CD8-positive, alpha-beta memory T cell (primary cell): ENCODE results near the gene DRGX. TPM values are rescaled to one million over a fixed set of nuclear protein-coding genes. Genes with fewer than 3 reads are reported as not detected.
A peak's percentile ranks its signal among the peaks of the same experiment; 100 is the strongest.

ENCODE experiments used
- CTCF ChIA-PET: fragments of 350-600 bp; sonication (Branson Sonifier 250); formaldehyde crosslinking; loops from one replicate; lab custom pipeline; 2021; ENCODE audit warnings: antibody characterized with exemption; lab: Charles Lee
- POLR2A ChIA-PET: fragments of 350-600 bp; sonication (Branson Sonifier 250); formaldehyde crosslinking; loops from one replicate; lab custom pipeline; 2021; ENCODE audit warnings: antibody characterized with exemption; lab: Charles Lee
- DNase-seq, 5 donors: peaks; one replicate each; pipeline versions ENCODE4 v3.0.0 to v3.0.0-alpha.2; 2020 to 2022; ENCODE audit warnings: mixed read lengths in 1 of 5
- H3K27ac ChIP-seq: one replicate; pipeline ENCODE4 v1.7.0; 2013; ENCODE audit warnings: low read depth, mild to moderate bottlenecking, low read length, moderate library complexity
- H3K27me3 ChIP-seq: 2 replicates; pipeline ENCODE4 v1.7.0; 2013; ENCODE audit warnings: low read length, mild to moderate bottlenecking; ENCODE audit not compliant: insufficient read depth, poor library complexity, severe bottlenecking
- H3K36me3 ChIP-seq: 2 replicates; pipeline ENCODE4 v1.7.0; 2013; ENCODE audit warnings: mild to moderate bottlenecking, low read length, moderate library complexity; ENCODE audit not compliant: insufficient read depth
- H3K4me1 ChIP-seq: 2 replicates; pipeline ENCODE4 v1.7.0; 2013; ENCODE audit warnings: mild to moderate bottlenecking, low read length, moderate library complexity; ENCODE audit not compliant: insufficient read depth
- H3K4me3 ChIP-seq: 2 replicates; pipeline ENCODE4 v1.7.0; 2013; ENCODE audit warnings: mild to moderate bottlenecking, low read length
- H3K9me3 ChIP-seq: 2 replicates; pipeline ENCODE4 v1.7.0; 2013; ENCODE audit warnings: mild to moderate bottlenecking, low read length
- H3K27ac Mint-ChIP-seq, 8 donors: one replicate each; pipeline ENCODE4 v1.8.0; 2020 to 2021; ENCODE audit warnings: mixed read lengths in 8 of 8, mild to moderate bottlenecking in 6 of 8, inconsistent platforms in 3 of 8, moderate library complexity in 3 of 8
- H3K27me3 Mint-ChIP-seq, 2 donors: one replicate each; pipeline ENCODE4 v1.8.0; 2020 to 2021; ENCODE audit warnings: mixed read lengths in 2 of 2, mild to moderate bottlenecking in 1 of 2, moderate library complexity in 1 of 2
- H3K36me3 Mint-ChIP-seq, 3 donors: one replicate each; pipeline ENCODE4 v1.8.0; 2020 to 2021; ENCODE audit warnings: mixed read lengths in 3 of 3, inconsistent platforms in 1 of 3, mild to moderate bottlenecking in 1 of 3
- H3K4me1 Mint-ChIP-seq, 3 donors: one replicate each; pipeline ENCODE4 v1.8.0; 2020 to 2021; ENCODE audit warnings: mixed read lengths in 3 of 3, inconsistent platforms in 1 of 3, mild to moderate bottlenecking in 1 of 3
- H3K4me3 Mint-ChIP-seq, 7 donors: one replicate each; pipeline ENCODE4 v1.8.0; 2020 to 2021; ENCODE audit warnings: mixed read lengths in 7 of 7, mild to moderate bottlenecking in 6 of 7, moderate library complexity in 4 of 7, inconsistent platforms in 2 of 7
- H3K9me3 Mint-ChIP-seq, 5 donors: one replicate each; pipeline ENCODE4 v1.8.0; 2020 to 2022; ENCODE audit warnings: mixed read lengths in 5 of 5, mild to moderate bottlenecking in 3 of 5, moderate library complexity in 2 of 5, inconsistent platforms in 1 of 5
- polyA plus RNA-seq: library from polyadenylated mRNA; unstranded; fragments of 300-500 nt; fragmentation: Illumina TruSeq; gene quantifications from one replicate; pipeline ENCODE4 v1.2.3, GENCODE V29; 2021
- total RNA-seq, 2 experiments: library from RNA; stranded (reverse); gene quantifications; one replicate each; pipeline ENCODE4 v1.2.3, GENCODE V29; 2021

Gene DRGX
- total and polyA plus RNA-seq, 3 experiments from 2014 or later: not detected

- Histone ChIP-seq H3K4me3 (no peak overlapping the region), H3K9me3 (peaks cover 6% of the 10 kb centered on the region), H3K4me1 (no peaks in the 10 kb centered on the region), H3K27me3 (no peaks in the 10 kb centered on the region), H3K36me3 (no peaks in the 10 kb centered on the region), H3K27ac (no peak overlapping the region)
- ChIA-PET POLR2A (no interaction called here), CTCF (no interaction called here)
- Mint-ChIP-seq H3K4me1 (no peaks in the 10 kb centered on the region), H3K27ac (peak overlapping the region in 1 of 8 donors; percentile 63), H3K4me3 (no peak overlapping the region), H3K36me3 (peaks cover 0 to 13% (median 1%) of the 10 kb centered on the region in 3 donors), H3K27me3 (peaks cover 0 to 24% of the 10 kb centered on the region in 2 donors), H3K9me3 (peaks cover 0 to 13% (median 5%) of the 10 kb centered on the region in 5 donors)
- no peak for DNase-seq
These were observed 41.9 kb downstream of the DRGX start for GRCh38 chr10:49353895-49354566.

DNA sequence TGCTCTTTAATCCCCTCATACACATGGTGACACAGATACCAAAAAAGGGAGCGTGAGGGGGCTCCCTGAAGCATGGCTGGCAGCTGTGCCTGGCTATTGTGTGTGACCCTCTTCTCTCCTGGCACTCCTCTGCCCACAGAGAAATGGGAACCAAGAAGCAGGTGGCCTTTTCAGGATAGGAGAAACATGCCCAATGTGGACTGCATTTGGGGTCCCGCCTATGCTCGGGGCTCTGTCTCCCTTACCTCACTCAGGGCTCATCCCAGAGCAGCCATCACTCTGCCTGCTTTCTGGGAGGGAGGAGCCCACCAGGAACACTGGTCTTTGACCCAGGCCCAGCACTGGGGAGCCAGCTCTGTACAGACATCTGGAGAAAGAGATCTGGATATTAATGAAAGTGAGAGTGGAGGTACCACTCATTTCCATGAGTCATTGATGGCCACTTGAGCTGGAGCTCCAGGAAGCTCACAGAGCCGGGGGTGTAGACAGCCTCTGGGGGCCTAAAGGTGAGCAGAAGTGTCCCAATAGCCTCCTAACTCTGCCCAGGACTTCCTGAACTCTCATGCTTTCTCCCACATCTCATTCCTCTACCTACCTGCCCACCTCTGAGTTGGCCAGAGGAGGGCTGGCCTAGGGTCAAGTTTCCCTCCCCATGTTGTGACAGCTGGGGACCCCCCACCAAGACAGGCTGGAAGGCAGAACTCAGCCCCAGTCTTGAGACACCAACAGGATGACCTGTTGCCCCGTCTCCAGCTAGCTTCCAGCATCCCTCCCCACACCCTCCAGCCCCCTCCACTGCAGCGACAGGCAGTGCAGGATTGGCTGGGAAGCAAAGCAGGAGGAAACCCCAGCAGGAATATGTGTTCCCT, 42.6 kb downstream of the DRGX start:
- Mint-ChIP-seq H3K36me3 (peaks cover 0 to 14% (median 1%) of the 10 kb centered on the region in 3 donors), H3K27ac (peak overlapping the region in 1 of 8 donors; percentile 63), H3K4me1 (no peaks in the 10 kb centered on the region), H3K4me3 (no peak overlapping the region), H3K27me3 (peaks cover 0 to 18% of the 10 kb centered on the region in 2 donors), H3K9me3 (peaks cover 0 to 13% (median 5%) of the 10 kb centered on the region in 5 donors)
- Histone ChIP-seq H3K4me1 (no peaks in the 10 kb centered on the region), H3K27ac (no peak overlapping the region), H3K4me3 (no peak overlapping the region), H3K27me3 (no peaks in the 10 kb centered on the region), H3K36me3 (no peaks in the 10 kb centered on the region), H3K9me3 (peaks cover 6% of the 10 kb centered on the region)
- ChIA-PET POLR2A (no interaction called here), CTCF (no interaction called here)
- no peak for DNase-seq

- Mint-ChIP-seq H3K27ac (no peak overlapping the region), H3K4me1 (no peaks in the 10 kb centered on the region), H3K27me3 (peaks cover 0 to 18% of the 10 kb centered on the region in 2 donors), H3K4me3 (no peak overlapping the region), H3K36me3 (peaks cover 0 to 14% (median 1%) of the 10 kb centered on the region in 3 donors), H3K9me3 (peaks cover 0 to 9% (median 5%) of the 10 kb centered on the region in 5 donors)
- H3K4me3 ChIP-seq: no peak overlapping the region
- no peak for DNase-seq
- H3K4me1 ChIP-seq: no peaks in the 10 kb centered on the region
- CTCF ChIA-PET: interaction anchor here (1.0 kb wide), 1 partner anchor 11 kb away, joined by 3 read pairs; no protein-coding TSS in a partner anchor
- POLR2A ChIA-PET: no interaction called here
- H3K9me3 ChIP-seq: peaks cover 6% of the 10 kb centered on the region
- no peaks in the 10 kb centered on the region for H3K36me3 ChIP-seq
- no peaks in the 10 kb centered on the region for H3K27me3 ChIP-seq
- no peak overlapping the region for H3K27ac ChIP-seq
These were observed 43.6 kb downstream of the DRGX start for GRCh38 chr10:49352323-49352722.

DNA sequence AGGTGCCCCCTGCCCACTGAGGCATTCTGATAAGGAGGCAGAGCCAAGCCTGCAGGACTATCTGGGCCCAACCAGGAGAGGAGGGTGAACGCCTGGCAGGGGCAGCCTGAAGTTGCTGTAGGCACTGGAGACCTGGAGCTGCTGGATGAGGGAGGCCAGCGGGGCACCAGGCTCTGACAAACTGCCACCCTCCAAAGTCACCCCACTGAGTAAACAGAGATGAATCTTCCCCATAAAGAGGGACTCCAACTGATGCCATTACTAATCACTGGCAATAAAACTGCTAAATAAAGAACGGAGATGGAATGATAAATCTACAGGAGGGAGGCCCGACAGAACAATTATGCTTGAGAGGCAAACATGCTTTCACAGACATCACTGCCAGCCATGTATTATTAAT, 44.2 kb downstream of the DRGX start:
- no peak for DNase-seq
- Histone ChIP-seq H3K27ac (no peak overlapping the region), H3K36me3 (no peaks in the 10 kb centered on the region), H3K4me1 (no peaks in the 10 kb centered on the region), H3K4me3 (no peak overlapping the region), H3K9me3 (peaks cover 6% of the 10 kb centered on the region), H3K27me3 (no peaks in the 10 kb centered on the region)
- H3K4me1 Mint-ChIP-seq: no peaks in the 10 kb centered on the region
- POLR2A ChIA-PET: no interaction called here
- peaks cover 0 to 8% (median 5%) of the 10 kb centered on the region in 5 donors for H3K9me3 Mint-ChIP-seq
- peaks cover 0 to 18% of the 10 kb centered on the region in 2 donors for H3K27me3 Mint-ChIP-seq
- H3K36me3 Mint-ChIP-seq: peaks cover 0 to 14% (median 1%) of the 10 kb centered on the region in 3 donors
- no peak overlapping the region for H3K4me3 Mint-ChIP-seq
- no peak overlapping the region for H3K27ac Mint-ChIP-seq
- CTCF ChIA-PET: interaction anchor here (1.0 kb wide), 1 partner anchor 11 kb away, joined by 3 read pairs; no protein-coding TSS in a partner anchor

DNA sequence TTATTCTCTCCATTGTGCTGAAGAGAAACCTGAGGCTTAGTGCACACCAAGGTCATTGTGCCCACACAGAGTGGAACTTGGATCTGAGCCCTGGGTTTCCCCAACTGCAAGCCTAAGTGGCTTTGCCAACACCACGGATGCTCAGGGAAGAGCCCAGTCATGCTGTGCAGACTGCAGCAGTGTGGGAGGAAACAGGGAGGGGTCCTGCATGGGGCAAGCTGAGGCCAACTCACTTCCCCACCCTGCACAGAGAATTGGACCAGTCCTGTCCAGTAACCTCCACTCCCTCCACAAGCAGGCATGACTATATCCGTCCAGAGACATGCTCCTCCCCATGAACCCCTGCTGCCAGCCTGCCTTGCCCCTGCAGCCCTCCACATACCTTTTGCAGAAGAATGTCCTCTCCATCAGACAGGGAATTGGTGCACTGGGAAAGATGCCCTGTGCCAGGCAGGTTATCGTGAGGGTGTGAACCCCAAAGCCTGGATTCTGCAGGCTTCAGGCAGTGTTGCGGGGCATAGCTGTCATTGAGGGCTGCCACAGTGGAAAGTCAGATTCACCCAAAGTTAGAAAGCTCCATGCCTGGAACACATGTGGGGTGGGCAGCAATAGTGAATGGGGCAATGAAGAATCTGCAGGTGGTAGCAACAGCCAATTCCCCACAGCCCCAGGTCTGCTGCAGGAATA, 44.9 kb downstream of the DRGX start:
- ChIA-PET POLR2A (no interaction called here), CTCF (no interaction called here)
- H3K4me3 ChIP-seq: no peak overlapping the region
- H3K36me3 ChIP-seq: no peaks in the 10 kb centered on the region
- H3K27ac ChIP-seq: no peak overlapping the region
- H3K9me3 Mint-ChIP-seq: peaks cover 0 to 8% (median 5%) of the 10 kb centered on the region in 5 donors
- no peaks in the 10 kb centered on the region for H3K4me1 Mint-ChIP-seq
- H3K4me3 Mint-ChIP-seq: no peak overlapping the region
- H3K27me3 Mint-ChIP-seq: peaks cover 0 to 16% of the 10 kb centered on the region in 2 donors
- H3K27ac Mint-ChIP-seq: no peak overlapping the region
- DNase-seq: no peak
- H3K9me3 ChIP-seq: peaks cover 6% of the 10 kb centered on the region
- peaks cover 0 to 14% (median 1%) of the 10 kb centered on the region in 3 donors for H3K36me3 Mint-ChIP-seq
- no peaks in the 10 kb centered on the region for H3K4me1 ChIP-seq
- no peaks in the 10 kb centered on the region for H3K27me3 ChIP-seq

DNA sequence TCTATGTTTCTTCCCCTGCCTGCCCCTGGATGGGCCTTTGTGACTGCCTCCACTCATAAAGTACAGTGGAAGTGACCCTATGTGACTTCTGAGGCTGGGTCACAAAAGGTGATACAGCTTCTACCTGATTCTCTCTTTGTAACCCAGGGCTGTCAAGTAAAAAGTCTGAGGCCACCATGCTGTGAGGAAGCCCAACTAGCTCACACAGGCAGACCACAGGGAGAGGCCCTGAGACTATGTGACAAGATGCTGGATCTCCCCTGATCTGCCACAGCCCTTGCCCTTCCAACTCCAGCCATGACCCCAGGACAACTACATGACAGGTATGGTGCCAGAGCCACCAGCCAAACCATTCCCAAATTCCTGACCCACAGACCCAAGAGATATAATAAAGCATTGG, 45.8 kb downstream of the DRGX start:
- no peak overlapping the region for H3K4me3 ChIP-seq
- peaks cover 6% of the 10 kb centered on the region for H3K9me3 ChIP-seq
- DNase-seq: no peak
- H3K4me1 Mint-ChIP-seq: no peaks in the 10 kb centered on the region
- POLR2A ChIA-PET: no interaction called here
- H3K4me1 ChIP-seq: no peaks in the 10 kb centered on the region
- no peak overlapping the region for H3K4me3 Mint-ChIP-seq
- H3K36me3 Mint-ChIP-seq: peaks cover 0 to 14% (median 1%) of the 10 kb centered on the region in 3 donors
- no peak overlapping the region for H3K27ac ChIP-seq
- H3K27me3 Mint-ChIP-seq: peaks cover 0 to 9% of the 10 kb centered on the region in 2 donors
- no peaks in the 10 kb centered on the region for H3K27me3 ChIP-seq
- peaks cover 0 to 8% (median 4%) of the 10 kb centered on the region in 5 donors for H3K9me3 Mint-ChIP-seq
- H3K36me3 ChIP-seq: no peaks in the 10 kb centered on the region
- H3K27ac Mint-ChIP-seq: no peak overlapping the region
- CTCF ChIA-PET: no interaction called here

GRCh38 chr10:49349390-49349789, 46.5 kb downstream of the DRGX start:
- POLR2A ChIA-PET: no interaction called here
- peaks cover 0 to 8% (median 4%) of the 10 kb centered on the region in 5 donors for H3K9me3 Mint-ChIP-seq

More at GRCh38 chr10:49349390-49349789, 46.5 kb downstream of the DRGX start:
- no peak overlapping the region for H3K27ac ChIP-seq
- no peaks in the 10 kb centered on the region for H3K36me3 ChIP-seq
- Mint-ChIP-seq H3K27me3 (peaks cover 0 to 10% of the 10 kb centered on the region in 2 donors), H3K27ac (no peak overlapping the region), H3K36me3 (peaks cover 0 to 14% (median 1%) of the 10 kb centered on the region in 3 donors), H3K4me3 (no peak overlapping the region), H3K4me1 (no peaks in the 10 kb centered on the region)
- H3K9me3 ChIP-seq: peaks cover 6% of the 10 kb centered on the region
- CTCF ChIA-PET: no interaction called here
- H3K27me3 ChIP-seq: no peaks in the 10 kb centered on the region
- H3K4me3 ChIP-seq: no peak overlapping the region
- no peak for DNase-seq
- H3K4me1 ChIP-seq: no peaks in the 10 kb centered on the region
